Endometrial microvascular endothelial cells (primary cell): ENCODE results near the gene ERGIC3. TPM values are rescaled to one million over a fixed set of nuclear protein-coding genes. Genes with fewer than 3 reads are reported as not detected.

ENCODE experiments used
- in situ Hi-C: cut with HindIII; loops from 2 replicates; pipeline ENCODE4 v1.10.0; 2017; ENCODE audit warnings: low sequenced_read_pairs, low pct_unique_long_range_greater_than_20kb; ENCODE audit errors: inconsistent ontology term
- total RNA-seq: library from RNA; depleted of rRNA; stranded (reverse); fragments of >200 nt; gene quantifications from one replicate; pipeline ENCODE4 v1.2.3, GENCODE V29; 2015; ENCODE audit errors: inconsistent ontology term

Gene ERGIC3
- total RNA-seq, 1 donor from 2014 or later: 294 TPM

- in situ Hi-C loops: no loop called here
These were observed 15.0 kb downstream of the ERGIC3 start for GRCh38 chr20:35556871-35557270.

- in situ Hi-C loops: no loop called here
These were observed 16.6 kb downstream of the ERGIC3 start for GRCh38 chr20:35558451-35558850.

GRCh38 chr20:35559042-35559693 is 17.3 kb downstream of the ERGIC3 start:
- in situ Hi-C loops: no loop called here

GRCh38 chr20:35560105-35560511 is 18.2 kb downstream of the ERGIC3 start:
- in situ Hi-C loops: no loop called here

GRCh38 chr20:35560541-35560940 is 18.7 kb downstream of the ERGIC3 start:
- in situ Hi-C loops: no loop called here

GRCh38 chr20:35561268-35561667 is 19.4 kb downstream of the ERGIC3 start:
- in situ Hi-C loops: no loop called here

- in situ Hi-C loops: no loop called here
These were observed 19.8 kb downstream of the ERGIC3 start for GRCh38 chr20:35561671-35562070.

GRCh38 chr20:35562541-35563110 is 20.7 kb downstream of the ERGIC3 start:
- in situ Hi-C loops: no loop called here

GRCh38 chr20:35563834-35564233 is 22.0 kb downstream of the ERGIC3 start:
- in situ Hi-C loops: no loop called here

GRCh38 chr20:35564905-35565304 is 23.0 kb downstream of the ERGIC3 start:
- in situ Hi-C loops: no loop called here

GRCh38 chr20:35568645-35569044 is 26.8 kb downstream of the ERGIC3 start:
- in situ Hi-C loops: no loop called here

- in situ Hi-C loops: no loop called here
These were observed 29.7 kb downstream of the ERGIC3 start for GRCh38 chr20:35571555-35571954.

GRCh38 chr20:35572838-35573237 is 31.0 kb downstream of the ERGIC3 start:
- in situ Hi-C loops: no loop called here

GRCh38 chr20:35575958-35576357 is 34.1 kb downstream of the ERGIC3 start:
- in situ Hi-C loops: no loop called here

GRCh38 chr20:35576816-35577215 is 34.9 kb downstream of the ERGIC3 start:
- in situ Hi-C loops: no loop called here

GRCh38 chr20:35578469-35578868 is 36.6 kb downstream of the ERGIC3 start:
- in situ Hi-C loops: no loop called here

- in situ Hi-C loops: no loop called here
These were observed 37.3 kb downstream of the ERGIC3 start for GRCh38 chr20:35579196-35579595.

GRCh38 chr20:35582131-35582530 is 40.3 kb downstream of the ERGIC3 start:
- in situ Hi-C loops: no loop called here

- in situ Hi-C loops: no loop called here
These were observed 41.0 kb downstream of the ERGIC3 start for GRCh38 chr20:35582741-35583404.
